ENCODE data around the gene NTNG2.
A peak's percentile ranks its signal among the peaks of the same experiment; 100 is the strongest.
"Not testable (repeated sequence)": the region's sequence is repeated elsewhere in the genome, so short reads cannot be mapped to it uniquely, and the experiment has no call there.

The NTNG2 gene, protein sequence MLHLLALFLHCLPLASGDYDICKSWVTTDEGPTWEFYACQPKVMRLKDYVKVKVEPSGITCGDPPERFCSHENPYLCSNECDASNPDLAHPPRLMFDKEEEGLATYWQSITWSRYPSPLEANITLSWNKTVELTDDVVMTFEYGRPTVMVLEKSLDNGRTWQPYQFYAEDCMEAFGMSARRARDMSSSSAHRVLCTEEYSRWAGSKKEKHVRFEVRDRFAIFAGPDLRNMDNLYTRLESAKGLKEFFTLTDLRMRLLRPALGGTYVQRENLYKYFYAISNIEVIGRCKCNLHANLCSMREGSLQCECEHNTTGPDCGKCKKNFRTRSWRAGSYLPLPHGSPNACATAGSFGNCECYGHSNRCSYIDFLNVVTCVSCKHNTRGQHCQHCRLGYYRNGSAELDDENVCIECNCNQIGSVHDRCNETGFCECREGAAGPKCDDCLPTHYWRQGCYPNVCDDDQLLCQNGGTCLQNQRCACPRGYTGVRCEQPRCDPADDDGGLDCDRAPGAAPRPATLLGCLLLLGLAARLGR

DNA sequence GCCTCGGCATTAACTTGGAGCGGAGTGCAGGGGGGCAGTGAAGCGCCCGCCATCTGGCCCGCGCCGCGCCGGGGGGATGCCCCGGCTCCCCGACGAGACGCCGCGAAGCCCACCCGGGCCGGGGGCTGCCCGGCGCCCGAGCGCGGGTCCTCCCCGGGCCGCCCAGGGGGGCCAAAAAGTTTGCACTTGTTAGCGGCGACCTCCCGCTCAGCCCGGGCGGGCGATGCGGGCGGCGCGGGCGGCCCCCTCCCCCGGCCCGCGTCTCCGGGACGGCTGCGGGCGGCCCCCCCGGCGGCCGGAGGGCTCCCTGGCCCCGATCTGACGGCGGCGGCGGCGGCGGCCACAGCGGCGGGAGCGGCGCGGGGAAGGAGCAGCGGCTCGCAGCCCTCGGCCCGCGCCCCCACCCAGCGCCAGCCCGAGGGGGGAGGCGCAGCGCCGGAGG lies at the start of gene NTNG2:
TSS of gene NTNG2 (plus strand) at position 316 of the 442 bp plus-strand sequence. CDS start 4,774 bp downstream, outside the sequence.
- DNase-seq, result no peak

DNA sequence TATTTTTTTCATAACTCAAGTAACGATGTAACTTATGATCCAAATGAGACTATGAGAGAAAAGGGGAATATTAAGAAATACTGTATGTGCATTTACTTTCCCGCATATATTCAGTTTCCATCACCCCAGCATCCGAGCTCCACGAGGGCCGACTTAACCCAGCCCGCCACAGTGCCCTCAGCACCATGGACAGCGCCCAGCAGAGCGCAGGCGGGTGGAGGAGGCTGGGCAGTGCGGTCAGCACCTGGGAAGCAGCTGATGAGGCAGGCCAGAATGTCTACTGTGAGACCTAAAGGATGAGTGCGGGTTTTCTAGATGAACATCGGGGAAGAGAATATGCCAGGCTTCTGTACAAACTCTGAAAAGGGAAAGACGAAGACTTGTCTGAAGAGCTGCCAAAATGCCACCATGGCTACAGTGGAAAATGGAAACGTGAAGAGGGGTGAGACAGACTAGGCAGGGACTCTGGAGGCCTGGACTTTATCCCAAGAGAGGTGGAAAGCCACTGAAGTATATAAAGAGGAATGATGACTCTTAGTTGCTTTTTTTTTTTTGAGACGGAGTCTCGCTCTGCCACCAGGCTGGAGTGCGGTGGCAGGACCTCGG lies 47.7 kb upstream of the NTNG2 start:
- DNase-seq, result peak; percentile 11

DNA sequence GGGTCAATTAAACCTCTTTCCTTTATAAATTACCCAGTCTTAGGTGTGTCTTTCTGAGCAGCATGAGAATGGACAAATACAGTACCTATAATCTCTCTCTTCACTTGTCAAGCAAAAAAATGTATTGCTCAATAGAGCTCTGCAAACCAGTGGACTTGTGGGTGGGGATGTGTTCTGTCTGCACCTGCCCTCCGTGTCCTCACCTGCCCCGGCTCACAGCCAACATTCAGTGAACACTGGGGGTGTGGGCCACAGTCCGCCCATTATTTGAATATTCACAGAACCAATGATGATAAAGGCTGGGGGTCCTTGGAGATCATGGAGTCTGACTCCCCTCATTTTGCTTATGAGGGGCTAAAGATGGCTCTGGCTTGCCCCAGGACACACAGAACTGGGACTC lies 45.3 kb upstream of the NTNG2 start:
- no peak for DNase-seq

DNA sequence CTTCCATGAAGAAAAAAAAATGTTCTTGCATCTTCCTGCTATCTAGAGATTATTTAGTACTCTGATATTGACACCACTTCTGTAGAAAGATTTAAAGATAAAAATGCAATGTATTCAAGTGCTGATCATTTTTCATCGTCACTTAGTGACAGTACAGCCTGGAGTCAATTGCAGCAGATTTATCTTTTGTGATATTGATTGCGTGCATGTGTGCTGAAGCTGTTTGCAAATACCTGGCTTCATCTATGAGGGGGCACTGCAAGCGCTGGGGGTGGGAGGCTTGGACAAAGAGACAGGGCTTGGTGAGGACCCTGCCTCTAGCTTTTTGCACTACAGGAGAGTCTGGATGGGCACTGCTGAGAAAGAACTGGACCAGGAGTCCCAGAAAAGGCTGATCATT lies 44.2 kb upstream of the NTNG2 start:
- DNase-seq, result no peak

DNA sequence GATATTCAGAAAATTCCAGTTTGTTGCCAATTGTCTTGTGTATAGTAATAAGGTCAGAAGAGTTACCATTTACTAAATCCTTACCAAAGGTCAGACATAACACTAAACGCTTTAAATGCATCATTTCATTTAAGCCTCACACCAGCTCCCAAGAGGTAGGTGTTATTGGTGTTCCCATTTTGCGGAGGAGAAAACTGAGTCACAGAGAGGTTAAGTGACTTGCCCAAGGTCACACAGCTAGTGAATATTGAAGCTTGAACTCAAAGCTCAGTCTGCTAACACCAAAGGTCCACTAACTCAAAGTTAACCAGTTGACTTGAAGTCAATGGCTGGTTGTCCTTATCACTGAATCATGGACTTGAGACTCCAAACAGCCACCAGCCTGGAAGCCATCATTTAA lies 40.8 kb upstream of the NTNG2 start:
- DNase-seq, result no peak

DNA sequence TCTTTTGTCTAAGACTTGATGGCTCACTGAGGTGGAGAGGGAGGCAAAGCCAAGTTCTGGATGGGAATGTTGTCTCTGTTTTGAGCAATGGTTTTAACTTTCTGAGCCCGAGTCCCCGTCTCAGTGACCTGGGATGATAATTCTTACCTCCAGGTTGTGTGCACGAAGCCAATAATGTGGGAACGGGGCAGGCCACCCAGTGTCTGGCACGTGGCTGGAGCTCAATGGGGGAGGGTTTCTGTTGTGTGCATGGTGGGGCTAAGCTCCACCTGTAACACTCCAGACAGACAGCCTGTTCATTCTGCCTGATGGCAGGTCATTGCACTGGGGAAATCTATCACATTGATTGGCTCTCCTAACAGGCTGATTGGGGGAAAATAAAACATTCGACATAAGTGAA lies 37.1 kb upstream of the NTNG2 start:
- DNase-seq, result no peak

DNA sequence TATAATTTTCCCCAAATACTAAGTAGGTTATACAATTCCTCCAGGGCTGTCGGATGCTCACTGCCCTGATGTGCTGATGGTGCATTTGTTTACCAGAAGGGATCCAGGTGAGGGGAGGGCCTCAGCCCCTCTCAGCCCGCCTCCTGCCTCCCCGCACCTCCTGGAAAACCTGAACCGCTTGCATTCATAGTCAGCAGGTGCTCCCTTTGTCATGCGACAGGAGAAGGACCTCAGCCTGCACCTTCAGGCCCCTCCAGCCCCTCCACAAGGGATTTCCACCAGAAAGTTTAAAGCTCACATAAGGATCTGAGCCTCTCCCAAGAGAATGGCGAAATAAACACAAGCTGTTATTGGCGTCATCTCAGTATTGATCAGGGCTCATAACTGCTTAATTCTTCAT lies 36.5 kb upstream of the NTNG2 start:
- no peak for DNase-seq

DNA sequence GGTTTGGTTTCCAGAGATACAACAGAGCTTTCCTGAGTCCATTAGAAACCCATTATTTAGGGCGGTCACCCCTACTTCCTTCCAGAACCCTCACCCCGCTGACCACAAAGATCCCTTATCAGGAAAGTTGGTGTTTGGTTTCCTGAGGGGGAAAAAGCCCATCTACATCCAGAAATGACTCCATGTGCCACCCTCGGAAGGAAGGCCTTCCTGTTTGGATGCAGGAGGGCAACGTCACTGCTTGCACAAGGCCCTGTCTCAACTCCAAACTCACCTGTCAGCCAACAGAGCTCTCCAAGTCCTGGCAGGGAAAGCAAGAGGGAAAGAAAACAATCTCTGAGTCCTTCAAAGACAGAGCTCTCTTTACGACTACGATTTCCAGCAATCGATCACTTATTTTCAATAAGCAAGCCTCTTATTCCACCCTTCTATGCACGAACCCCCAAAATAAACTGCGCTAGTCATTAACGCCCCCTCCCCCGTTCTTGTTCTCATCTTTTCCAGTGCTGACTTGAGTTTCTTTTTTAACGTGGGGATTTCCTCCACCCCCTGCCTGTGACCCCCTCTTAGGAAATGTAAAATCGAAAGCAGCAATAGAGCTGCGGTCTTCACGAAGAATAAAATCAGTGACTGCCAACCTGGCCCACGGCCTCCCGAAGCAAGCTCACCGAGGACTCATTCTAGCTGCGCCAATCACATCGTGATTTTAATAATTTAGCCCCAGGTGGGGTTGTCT lies 35.7 kb upstream of the NTNG2 start:
- DNase-seq, result no peak

DNA sequence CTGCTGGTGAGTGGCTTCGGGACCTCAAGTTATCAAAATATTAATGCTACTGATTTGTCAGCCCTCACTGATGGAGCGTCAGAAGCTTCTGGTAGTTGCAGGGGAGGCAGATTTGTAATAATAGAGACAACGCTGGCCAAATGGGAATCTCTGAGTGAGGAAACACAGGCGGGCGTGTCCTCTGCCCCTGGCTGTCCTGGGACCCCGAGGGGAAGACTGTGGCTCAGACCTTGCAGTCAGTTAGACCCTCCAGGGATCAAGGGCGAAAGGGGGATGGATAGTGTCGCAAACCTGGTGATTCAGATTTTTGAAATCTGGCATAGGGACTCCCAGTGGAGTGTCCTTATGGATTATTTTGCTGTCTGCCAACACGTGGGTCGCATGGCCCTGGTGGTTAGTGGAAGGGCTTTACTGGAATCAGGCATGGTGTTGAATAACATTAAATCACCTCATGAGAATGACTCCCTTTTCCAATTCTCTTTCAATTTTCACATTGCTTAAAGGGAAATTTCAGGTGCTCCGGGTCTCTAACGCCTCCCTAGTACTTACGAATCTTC lies 35.1 kb upstream of the NTNG2 start:
- no peak for DNase-seq

DNA sequence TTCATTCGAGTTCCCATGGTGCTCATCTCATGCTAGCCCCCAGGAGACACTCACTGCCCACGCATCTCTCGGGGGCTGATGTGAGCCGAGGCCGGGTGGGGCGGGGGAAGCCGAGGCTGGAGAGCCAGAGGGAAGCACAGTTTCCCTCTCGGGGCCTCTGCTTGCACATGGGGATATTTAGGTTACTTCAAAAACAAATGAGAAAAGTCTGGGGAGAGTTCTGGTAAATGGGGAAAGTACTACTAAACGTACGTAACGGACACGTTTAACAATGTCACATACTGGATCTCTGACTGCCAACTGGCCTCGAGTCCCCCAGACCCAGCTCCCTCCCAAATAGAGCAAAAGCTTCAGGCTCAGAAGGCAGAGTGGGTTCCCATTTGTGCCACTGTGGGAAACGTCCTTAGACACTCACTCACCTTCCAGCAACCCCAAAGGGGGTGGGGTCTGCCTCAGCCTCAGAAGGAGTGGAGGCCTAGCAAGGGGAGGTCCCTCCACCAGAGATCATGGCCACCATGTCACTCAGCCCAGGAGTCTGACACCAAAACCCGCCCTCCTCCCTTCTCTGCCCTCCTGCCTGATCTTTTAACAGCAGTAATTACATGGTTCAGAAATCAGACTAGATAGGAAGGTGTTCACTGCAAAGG lies 33.8 kb upstream of the NTNG2 start:
- DNase-seq, result no peak

DNA sequence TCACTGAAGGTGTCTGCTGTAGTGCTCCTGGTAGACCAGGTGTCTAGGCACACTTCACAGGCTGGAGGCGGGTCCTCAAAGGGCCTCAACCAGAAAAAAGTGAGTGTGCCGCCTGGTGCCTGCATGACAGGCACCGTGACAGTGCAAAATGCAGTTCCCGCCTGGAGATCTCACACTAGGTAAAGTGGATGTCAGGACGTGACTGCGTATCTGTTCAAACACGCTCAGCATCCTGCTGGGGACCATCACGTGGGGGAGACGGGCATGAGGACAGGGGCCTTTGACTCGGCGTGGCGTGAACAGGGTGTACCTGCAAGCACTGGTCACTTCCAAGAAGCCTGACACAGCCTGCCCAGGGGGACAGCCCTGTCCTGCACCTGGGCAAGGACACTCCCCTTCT lies 32.3 kb upstream of the NTNG2 start:
- DNase-seq, result no peak

DNA sequence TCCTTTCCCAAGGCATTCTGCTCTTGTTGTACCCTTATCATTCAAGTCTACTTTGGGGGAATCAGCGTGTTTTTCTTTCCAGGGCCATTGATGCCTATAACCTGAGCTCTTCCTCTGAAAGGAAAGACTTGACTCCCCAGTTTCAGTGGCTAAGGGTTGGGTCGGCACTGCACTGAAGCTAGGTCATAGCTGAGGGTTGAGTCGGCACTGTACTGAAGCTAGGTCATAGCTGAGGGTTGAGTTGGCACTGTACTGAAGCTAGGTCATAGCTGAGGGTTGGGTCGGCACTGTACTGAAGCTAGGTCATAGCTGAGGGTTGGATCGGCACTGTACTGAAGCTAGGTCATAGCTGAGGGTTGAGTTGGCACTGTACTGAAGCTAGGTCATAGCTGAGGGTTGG lies 27.8 kb upstream of the NTNG2 start:
- DNase-seq, result not testable (repeated sequence)

DNA sequence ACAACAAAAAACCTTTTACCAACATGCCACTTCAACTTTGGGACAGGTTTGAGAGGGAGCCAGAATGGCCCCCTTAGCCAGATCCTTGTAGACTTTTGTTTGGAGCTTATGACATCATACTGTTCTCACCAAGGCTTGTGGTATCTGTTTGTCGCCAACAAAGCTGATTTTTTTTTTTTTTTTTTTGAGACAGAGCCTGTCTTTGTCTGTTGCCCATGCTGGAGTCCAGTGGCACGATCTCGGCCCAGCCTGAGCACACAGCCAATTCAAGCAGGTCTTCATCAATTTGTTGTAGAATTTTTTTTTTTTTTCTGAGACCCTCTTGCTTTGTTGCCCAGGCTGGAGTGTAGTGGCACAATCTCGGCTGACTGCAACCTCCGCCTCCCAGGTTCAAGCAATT lies 26.4 kb upstream of the NTNG2 start:
- DNase-seq, result no peak

DNA sequence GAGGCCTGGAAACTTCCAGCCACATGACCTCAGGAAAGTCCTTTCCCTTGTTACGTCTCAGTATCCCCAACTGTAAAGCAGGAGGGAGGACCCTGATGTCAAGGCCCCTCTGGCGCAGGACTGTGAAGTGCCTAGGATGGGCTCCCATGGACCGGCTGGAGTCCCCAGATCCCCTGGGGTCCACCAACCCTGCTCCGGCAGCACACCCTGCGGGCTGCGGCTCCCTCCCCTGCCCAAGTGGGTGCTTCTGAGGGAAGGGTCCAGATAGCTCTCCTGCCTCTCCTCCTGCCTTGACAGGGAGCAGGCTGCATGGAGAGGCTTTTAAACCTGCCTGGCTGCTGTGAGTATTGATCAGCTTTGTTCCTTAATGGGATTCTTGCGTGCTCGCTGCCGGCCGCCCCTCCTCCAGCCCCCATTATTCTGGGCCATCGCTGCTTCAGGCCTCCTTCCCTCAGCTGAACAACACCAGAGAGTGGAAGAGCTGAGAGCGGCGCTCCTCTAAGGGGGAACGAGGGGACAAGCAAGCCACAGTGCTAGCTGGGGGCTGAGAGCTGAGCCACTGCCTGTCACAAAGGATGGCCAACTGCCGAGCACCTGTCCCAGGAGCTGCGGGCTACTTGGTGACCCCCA lies 25.6 kb upstream of the NTNG2 start:
- DNase-seq, result no peak

DNA sequence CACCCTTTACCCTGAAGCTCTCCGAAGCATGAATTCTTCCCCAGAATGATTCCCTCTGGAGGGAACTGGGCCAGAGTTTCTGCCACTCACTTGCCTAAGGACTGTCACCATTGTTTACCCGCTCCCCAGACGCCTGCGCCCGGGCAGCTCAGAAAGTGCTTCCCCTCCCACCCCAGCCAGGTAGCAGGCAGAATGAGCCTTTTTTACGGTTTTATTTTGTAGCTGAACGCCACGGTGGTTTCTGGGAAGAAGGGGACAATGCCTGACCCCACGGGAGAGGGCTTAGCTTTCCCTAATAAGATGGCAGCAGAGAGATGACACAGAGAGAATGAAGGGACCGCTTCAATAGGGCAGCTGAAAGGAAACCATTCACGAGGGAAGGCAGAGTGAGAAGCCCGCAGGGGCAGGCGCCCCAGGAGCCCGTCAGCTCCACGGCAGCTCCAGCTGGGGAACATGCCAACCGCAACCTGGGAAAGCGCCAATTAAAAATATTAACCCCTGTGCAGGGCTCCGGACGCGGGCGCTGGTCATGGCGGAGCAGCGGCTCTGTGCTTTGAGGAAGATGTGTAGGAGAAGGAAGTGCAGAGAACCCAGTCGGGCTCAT lies 20.4 kb upstream of the NTNG2 start:
- no peak for DNase-seq

DNA sequence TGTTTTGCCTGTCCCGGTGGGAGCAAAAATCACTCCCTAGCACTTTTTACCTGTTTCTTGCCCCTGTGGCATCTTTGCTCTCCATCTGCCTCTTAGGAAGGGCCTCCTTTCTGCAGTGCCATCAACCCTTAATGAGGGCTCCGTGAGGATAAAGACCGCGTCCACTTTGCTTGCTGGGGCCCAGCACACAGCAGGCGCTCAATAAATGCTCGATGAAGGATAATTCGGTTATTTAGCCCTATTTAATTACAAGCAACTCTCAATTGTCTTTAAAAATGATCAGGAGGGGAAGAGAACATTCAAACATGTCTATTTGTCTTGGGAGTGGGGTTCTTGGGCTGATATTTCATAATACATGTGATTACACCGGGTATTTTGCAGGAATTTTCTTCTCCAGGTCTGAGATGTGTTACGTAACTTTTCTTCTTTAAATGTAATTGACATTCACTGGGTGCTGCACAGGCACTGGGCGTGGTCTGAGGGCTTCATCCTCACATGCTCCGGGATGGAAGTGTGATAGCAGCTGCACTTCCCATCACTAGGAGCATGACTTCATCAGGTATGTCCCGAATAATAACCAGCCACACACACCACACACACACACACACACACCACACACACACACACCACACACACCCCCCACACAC lies 19.8 kb upstream of the NTNG2 start:
- DNase-seq, result no peak

DNA sequence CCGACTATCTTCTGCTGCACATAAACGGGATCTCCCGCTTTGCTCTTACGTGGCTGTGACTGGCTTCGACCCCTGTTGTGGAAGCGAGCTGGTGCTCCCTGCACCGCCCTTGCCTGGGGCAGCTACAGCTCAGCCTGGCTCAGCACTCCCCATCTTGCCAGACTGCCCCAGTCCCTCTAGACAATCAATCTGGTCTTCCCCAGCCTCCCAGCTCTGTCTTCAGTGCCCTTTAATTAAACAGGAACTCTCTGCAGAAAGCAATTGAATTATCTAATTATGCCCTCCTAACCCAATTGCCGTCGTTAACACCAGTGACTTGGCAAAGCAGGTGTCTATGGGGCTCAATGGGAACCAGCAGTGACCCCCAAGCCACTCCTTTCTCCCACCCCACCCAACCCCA lies 18.9 kb upstream of the NTNG2 start:
- no peak for DNase-seq

DNA sequence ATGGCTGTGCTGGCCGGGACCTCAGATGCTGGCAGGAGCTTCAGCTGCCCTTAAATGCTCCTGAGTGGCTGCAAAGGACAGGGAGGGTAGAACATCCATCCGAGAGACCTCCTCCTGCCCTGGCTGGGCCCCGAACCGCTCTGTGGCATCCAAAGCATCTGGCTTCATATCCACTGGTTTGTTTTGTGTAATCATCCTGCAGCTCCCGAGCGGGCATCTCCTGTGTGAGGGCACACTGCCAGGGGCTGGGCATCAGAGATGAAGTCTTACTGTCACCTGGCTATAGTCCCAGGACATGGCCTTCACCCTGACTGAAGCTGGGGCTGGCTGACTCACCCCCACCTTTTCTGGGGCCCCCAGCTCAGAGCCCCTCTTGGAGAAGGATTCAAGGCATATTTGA lies 18.5 kb upstream of the NTNG2 start:
- no peak for DNase-seq

DNA sequence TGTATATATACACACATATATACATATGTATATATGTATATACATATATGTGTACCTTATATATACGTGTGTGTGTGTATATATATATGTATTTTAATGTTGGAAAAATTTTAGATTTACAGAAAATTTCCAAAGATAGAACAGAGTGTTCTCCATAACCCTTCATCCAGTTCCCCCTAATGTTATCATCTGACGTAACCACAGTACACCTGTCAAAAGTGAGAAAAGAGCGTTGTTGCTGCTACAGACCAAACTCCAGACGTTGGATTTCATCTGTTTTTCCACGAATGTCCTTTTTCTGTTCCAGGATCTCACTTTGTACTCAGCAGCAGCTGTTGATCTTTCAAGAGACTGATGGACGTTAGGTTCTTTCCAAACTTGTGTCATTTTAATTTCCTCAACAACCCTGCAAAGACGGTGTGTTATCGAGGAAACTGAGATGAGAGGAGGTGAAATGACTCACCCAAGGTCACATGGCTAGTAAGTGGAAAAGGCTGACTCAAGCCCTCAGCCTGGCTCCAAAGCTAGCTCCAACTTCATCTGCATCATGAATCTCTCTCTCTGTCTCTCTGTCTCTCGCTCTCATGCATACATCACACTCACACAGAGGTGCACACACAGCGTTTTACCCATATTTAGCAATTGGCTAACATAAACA lies 17.0 kb upstream of the NTNG2 start:
- DNase-seq, result no peak

DNA sequence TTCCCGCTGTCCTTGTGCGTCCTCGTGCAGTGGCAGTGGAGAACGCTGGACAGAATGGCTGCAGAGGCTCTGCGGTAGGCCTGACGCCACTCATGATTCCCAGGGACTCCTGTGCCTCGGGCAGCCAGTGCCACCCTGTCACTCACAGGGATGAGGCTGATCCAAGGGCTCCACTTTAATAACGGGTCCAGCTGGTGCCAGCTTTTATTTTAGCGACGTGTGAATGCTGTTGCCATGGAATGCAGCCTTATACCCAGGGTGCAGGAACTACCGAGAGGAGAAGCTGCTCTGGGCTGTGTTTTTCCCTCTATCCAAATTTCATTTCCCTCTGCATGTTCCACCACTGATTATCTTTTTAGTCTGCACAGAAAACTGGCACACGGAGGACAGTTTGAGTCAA lies 15.8 kb upstream of the NTNG2 start:
- no peak for DNase-seq

DNA sequence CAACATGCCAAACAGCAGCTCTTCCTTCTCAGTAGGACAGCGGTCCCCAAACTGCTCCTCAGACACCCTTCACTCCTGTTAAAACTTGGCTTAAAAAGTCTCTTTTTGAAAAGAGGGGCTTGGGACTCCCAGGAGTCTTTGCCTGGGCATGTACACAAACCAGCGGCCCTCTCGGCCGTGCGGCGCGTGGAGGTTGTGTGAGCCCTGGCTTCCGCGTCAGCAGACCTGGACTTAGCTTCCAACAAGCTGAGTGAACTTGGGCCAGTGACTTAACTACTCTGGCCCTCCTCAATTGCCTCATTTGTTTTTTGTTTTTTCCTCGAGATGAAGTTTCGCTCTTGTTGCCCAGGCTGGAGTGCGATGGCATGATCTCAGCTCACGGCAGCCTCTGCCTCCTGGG lies 15.3 kb upstream of the NTNG2 start:
- no peak for DNase-seq

Data from activated CD4-positive, alpha-beta T cell treated with anti-CD3 and anti-CD28 coated beads for 1 hour (primary cell).